K562 (cell line): ENCODE data around the gene CDHR1. TPM values are rescaled to one million over a fixed set of nuclear protein-coding genes. Genes with fewer than 3 reads are reported as not detected.

ENCODE experiments used
- ATAC-seq: fragments of 200-7000 bp; cut with Tn5 transposase; 3 replicates; pipeline ENCODE4 v1.9.1; 2020; ENCODE audit warnings: moderate library complexity
- BruUV-seq: library from RNA; stranded (reverse); fragments of 400-500 nt; replicated peaks from 2 replicates; lab custom pipeline; 2021; lab: Mats Ljungman, UMichigan
- CTCF ChIA-PET: fragments of 300-600 bp; formaldehyde crosslinking; extraction: SDS; loops from one replicate; lab custom pipeline; 2021; ENCODE audit warnings: low intra/inter-chr PET ratio; lab: Yijun Ruan, JAX
- POLR2A ChIA-PET: fragments of 300-600, 350-650 bp; sonication (Branson Sonifier 250); formaldehyde crosslinking; extraction: SDS; loops from one replicate; lab custom pipeline; 2021; ENCODE audit warnings: antibody characterized with exemption, inconsistent platforms; lab: Yijun Ruan, JAX
- DNase-seq, 4 experiments: peaks; one replicate each; pipeline versions ENCODE4 v3.0.0 to v3.0.0-alpha.2; 2011 to 2018; ENCODE audit warnings: low spot score in 3 of 4, mixed read lengths in 3 of 4; ENCODE audit errors: extremely low read depth in 1 of 4
- FAIRE-seq: peaks from 2 replicates; lab custom pipeline; 2011; peaks lifted over from hg19 to GRCh38; lab: Jason Lieb, UNC
- H2AFZ ChIP-seq: 2 replicates; pipeline ENCODE4 v1.6.0; 2011; ENCODE audit warnings: low read depth, low read length, control low read depth, inconsistent platforms
- H3K27ac ChIP-seq: fragments of 200-600 bp; 3 replicates; pipeline ENCODE4 v1.8.0; 2011; ENCODE audit warnings: low read depth, mild to moderate bottlenecking, control low read depth, inconsistent platforms, low read length, moderate library complexity, mixed read lengths; ENCODE audit errors: extremely low read depth
- H3K27me3 ChIP-seq, 2 experiments: fragments of 300-600 bp in 1 of 2; 2 replicates in 1 of 2; 3 replicates in 1 of 2; pipeline versions ENCODE4 v1.6.0 to v1.8.0; 2011; ENCODE audit warnings: inconsistent platforms in 2 of 2, low read length in 2 of 2, mild to moderate bottlenecking in 1 of 2, mixed read lengths in 1 of 2, moderate library complexity in 1 of 2; ENCODE audit not compliant: control insufficient read depth in 2 of 2, insufficient read depth in 2 of 2
- H3K36me3 ChIP-seq: fragments of 300-600 bp; 3 replicates; pipeline ENCODE4 v1.8.0; 2011; ENCODE audit warnings: mild to moderate bottlenecking, low read length, inconsistent platforms; ENCODE audit not compliant: control insufficient read depth, insufficient read depth
- H3K4me1 ChIP-seq, 2 experiments: fragments of 200-600 bp in 1 of 2; replicated peaks in 1 of 2; 2 replicates in 1 of 2; 3 replicates in 1 of 2; pipeline versions ENCODE4 v1.5.1 to v1.8.0; 2011; ENCODE audit warnings: inconsistent platforms in 2 of 2, low read length in 2 of 2, mild to moderate bottlenecking in 1 of 2, mixed read lengths in 1 of 2, moderate library complexity in 1 of 2; ENCODE audit not compliant: control insufficient read depth in 2 of 2, insufficient read depth in 2 of 2
- H3K4me2 ChIP-seq: 2 replicates; pipeline ENCODE4 v1.6.1; 2011; ENCODE audit warnings: low read length, control low read depth, inconsistent platforms, mixed read lengths; ENCODE audit not compliant: insufficient read depth
- H3K4me3 ChIP-seq: fragments of 200-600 bp; sonication (generic), shearing (Covaris generic); 2 replicates; pipeline ENCODE4 v1.5.1; 2016; ENCODE audit warnings: control low read depth, inconsistent platforms
- H3K79me2 ChIP-seq: fragments of 200-600 bp; 3 replicates; pipeline ENCODE4 v1.8.0; 2011; ENCODE audit warnings: low read length, inconsistent platforms; ENCODE audit not compliant: control insufficient read depth, insufficient read depth
- H3K9ac ChIP-seq, 2 experiments: 2 replicates each; pipeline versions ENCODE4 v1.6.0 to v1.6.1; 2011; ENCODE audit warnings: low read depth in 2 of 2, low read length in 2 of 2, control low read depth in 1 of 2, inconsistent platforms in 1 of 2, mild to moderate bottlenecking in 1 of 2, mixed read lengths in 1 of 2; ENCODE audit not compliant: insufficient read depth in 1 of 2
- H3K9me1 ChIP-seq: one replicate; pipeline ENCODE4 v1.6.0; 2011; ENCODE audit warnings: inconsistent platforms, mild to moderate bottlenecking, low read length, moderate library complexity; ENCODE audit not compliant: control insufficient read depth, insufficient read depth
- H3K9me3 ChIP-seq: replicated peaks from 2 replicates; pipeline ENCODE4 v1.5.1; 2011; ENCODE audit warnings: low read depth, low read length, inconsistent platforms; ENCODE audit not compliant: control insufficient read depth, insufficient read depth
- H4K20me1 ChIP-seq: replicated peaks from 2 replicates; pipeline ENCODE4 v1.6.1; 2011; ENCODE audit warnings: low read length, inconsistent platforms, mixed read lengths; ENCODE audit not compliant: control insufficient read depth, insufficient read depth
- ARNT ChIP-seq, 2 experiments: fragments of 450-650 bp; IDR thresholded peaks; 2 replicates each; pipeline ENCODE4 v1.6.1; 2016; ENCODE audit warnings: mild to moderate bottlenecking in 1 of 2
- COPS2 ChIP-seq: fragments of 450-650 bp; conservative IDR thresholded peaks from 2 replicates; pipeline ENCODE4 v1.6.1; 2016; ENCODE audit warnings: mild to moderate bottlenecking, moderate library complexity
- KAT2B ChIP-seq: IDR thresholded peaks from one replicate; pipeline ENCODE4 v1.6.1; 2012; ENCODE audit warnings: low read depth, mild to moderate bottlenecking, control low read depth, inconsistent platforms, low read length, moderate library complexity
- MBD2 ChIP-seq: sonication (generic); IDR thresholded peaks from 2 replicates; pipeline ENCODE4 v1.6.1; 2016; ENCODE audit warnings: low read depth, borderline replicate concordance
- MYC ChIP-seq, 2 experiments: fragments of 250-450 bp in 1 of 2; sonication (Bioruptor Pico) in 1 of 2; IDR thresholded peaks; 2 replicates each; pipeline versions ENCODE4 v1.5.1 to v1.6.1; 2012 to 2021; ENCODE audit warnings: low read depth in 2 of 2, borderline replicate concordance in 1 of 2, improper control_type of control experiment in 1 of 2, low read length in 1 of 2, mild to moderate bottlenecking in 1 of 2, moderate library complexity in 1 of 2
- NCOA4 ChIP-seq: fragments of 450-650 bp; IDR thresholded peaks from 2 replicates; pipeline ENCODE4 v1.6.1; 2018; ENCODE audit warnings: mild to moderate bottlenecking; ENCODE audit not compliant: partially characterized antibody
- NCOR1 ChIP-seq: fragments of 450-650 bp; IDR thresholded peaks from 2 replicates; pipeline ENCODE4 v1.6.1; 2016; ENCODE audit warnings: mild to moderate bottlenecking, moderate library complexity
- POU5F1 ChIP-seq: fragments of 150-350 bp; IDR thresholded peaks from 2 replicates; pipeline ENCODE4 v1.6.1; 2014; ENCODE audit warnings: borderline replicate concordance, low read length, low read depth, mild to moderate bottlenecking; ENCODE audit not compliant: partially characterized antibody
- RBM22 ChIP-seq: fragments of 200-400 bp; formaldehyde crosslinking; IDR thresholded peaks from 2 replicates; pipeline ENCODE4 v1.6.1; 2018; ENCODE audit warnings: low read length, low read depth; ENCODE audit not compliant: poor library complexity, severe bottlenecking
- STAT6 ChIP-seq: sonication (generic); formaldehyde crosslinking; IDR thresholded peaks from 2 replicates; pipeline ENCODE4 v1.8.1; 2023; ENCODE audit warnings: mild to moderate bottlenecking, missing genetic modification reagents
- U2AF2 ChIP-seq: fragments of 200-400 bp; formaldehyde crosslinking; optimal IDR thresholded peaks from 2 replicates; pipeline ENCODE3; 2017; ENCODE audit warnings: low read depth, mild to moderate bottlenecking, low read length
- ZNF197 ChIP-seq: fragments of 200-800 bp; sonication (Bioruptor generic); IDR thresholded peaks from 2 replicates; pipeline ENCODE4 v1.6.1; 2016; ENCODE audit warnings: low read depth, missing genetic modification characterization, missing compliant biosample characterization
- ZNF324 ChIP-seq: fragments of 250-450 bp; sonication (Bioruptor Pico); IDR thresholded peaks from 2 replicates; pipeline ENCODE4 v1.4.0; 2020; ENCODE audit warnings: mild to moderate bottlenecking
- WGBS: fragments of 100-300 bp; shearing (Covaris generic); methylation state at CpG from one replicate; pipeline ENCODE4 v1.1.6; 2016; ENCODE audit warnings: low coverage, mixed read lengths; ENCODE audit not compliant: insufficient coverage; ENCODE audit errors: missing lambda C conversion rate; 5-methylcytosine and 5-hydroxymethylcytosine counted together
- in situ Hi-C: fragments of 300-500 bp; cut with MboI; formaldehyde crosslinking; loops from 4 replicates; pipeline ENCODE4 v1.15.0; 2018; ENCODE audit warnings: inconsistent platforms, mixed read lengths
- intact Hi-C: fragments of 100-400 bp; cut with micrococcal nuclease; formaldehyde crosslinking; loops from 2 replicates; pipeline ENCODE4 v1.14.2; 2022
- polyA plus RNA-seq, 8 experiments: library from polyadenylated mRNA; depleted of rRNA in 4 of 8; stranded (reverse) in 5 of 8; unstranded in 3 of 8; fragments of >200 nt; fragmentation: Nextera tagmentation in 2 of 8; fragmentation: Illumina TruSeq in 1 of 8; extraction: Ambion mirVana in 2 of 8; extraction: Trizol in 1 of 8; gene quantifications; 2 replicates each; pipeline versions ENCODE4 v1.2.1 to v1.2.3, GENCODE V29; 2011 to 2014; ENCODE audit warnings: inconsistent platforms in 1 of 8, missing spikeins in 1 of 8
- total RNA-seq, 7 experiments: library from RNA; depleted of rRNA in 6 of 7; stranded (reverse); fragments of >200 nt in 6 of 7; fragmentation: Illumina TruSeq in 2 of 7; extraction: Trizol in 2 of 7; gene quantifications; 2 replicates each; pipeline versions ENCODE4 v1.2.1 to v1.2.3, GENCODE V29; 2011 to 2021; ENCODE audit warnings: low replicate concordance in 1 of 7
- TF ChIP-seq, protein P1 (sequence below): sonication (generic); formaldehyde crosslinking; IDR thresholded peaks from 2 replicates; pipeline ENCODE4 v1.8.0; 2022; ENCODE audit warnings: mild to moderate bottlenecking, missing genetic modification reagents
- TF ChIP-seq, protein P2 (sequence below): fragments of 450-650 bp; formaldehyde crosslinking; IDR thresholded peaks from 2 replicates; pipeline ENCODE4 v1.4.0; 2020; ENCODE audit warnings: mild to moderate bottlenecking, mixed read lengths

The CDHR1 gene
- total and polyA plus RNA-seq, 9 of the 15 experiments (the other 6 are each of a cell fraction or from before 2014, with no cell fraction given) = 0.03 to 0.99 (median 0.20) TPM

GRCh38 chr10:84238909-84239308 lies 44.6 kb downstream of the CDHR1 start (continued):
- TF ChIP-seq POU5F1 = no peak
- TF ChIP-seq ZNF324 (CRISPR knock-in tag) = no peak
- TF ChIP-seq ARNT (IDR thresholded peaks at IDR 0.05) = no peak
- TF ChIP-seq NCOR1 = no peak
- no peak for TF ChIP-seq RBM22
- TF ChIP-seq MYC (IDR thresholded peaks at IDR 0.05; ENCODE audit: low read depth, low read length) = no peak
- no peak for TF ChIP-seq MYC (CRISPR knock-in tag; IDR thresholded peaks at IDR 0.05; ENCODE audit: borderline replicate concordance, low read depth)
- no peak for TF ChIP-seq KAT2B

DNA sequence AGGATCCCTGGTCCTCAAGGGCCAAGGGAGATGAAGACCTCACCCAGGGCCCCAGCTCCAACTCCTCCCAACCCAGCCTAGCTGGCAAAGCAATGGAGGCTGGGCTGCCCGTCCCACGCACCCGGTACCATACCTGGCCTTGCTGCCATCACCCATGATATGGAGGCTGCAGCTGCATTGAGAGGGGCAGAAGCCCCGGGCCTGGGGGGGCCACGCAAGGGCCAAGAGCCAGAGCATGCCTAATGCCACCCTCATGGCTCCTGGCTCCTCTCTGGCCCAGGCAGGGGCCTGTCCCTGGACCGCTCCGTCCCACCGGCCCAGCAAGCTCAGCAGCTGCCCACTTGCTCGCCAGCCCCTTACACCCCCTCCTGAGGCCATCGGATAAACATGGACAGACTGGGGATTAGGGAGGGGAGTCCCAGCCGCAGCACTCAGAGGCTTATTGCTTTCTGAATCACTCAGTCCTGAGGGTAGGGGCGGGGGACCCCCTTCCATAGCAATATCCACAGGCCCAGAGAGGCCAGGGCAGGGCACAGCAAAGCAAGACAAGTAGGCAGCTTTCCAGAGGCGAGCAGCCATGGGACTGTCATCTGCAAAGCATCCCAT lies 47.0 kb downstream of the CDHR1 start, which contains the start of gene LRIT1:
Gene LRIT1, minus strand, starts transcription at position 362 of the 606 bp plus-strand sequence. Its CDS starts 107 bp downstream, at position 255.
- Histone ChIP-seq H3K4me1 (peaks cover 0 to 7% of the 10 kb centered on the region in 2 experiments; a peak in 2 of 5 replicates), H3K27me3 (peaks cover 25 to 79% of the 10 kb centered on the region in 2 experiments; a peak in 4 of 5 replicates), H3K36me3 (no peaks in the 10 kb centered on the region), H3K9me3 (no peaks in the 10 kb centered on the region), H3K9ac (no peak within 1 kb of the TSS), H2AFZ (no peak within 1 kb of the TSS), H3K4me3 (no peak within 1 kb of the TSS), H3K79me2 (no peaks in the 10 kb centered on the region), H4K20me1 (no peaks in the 10 kb centered on the region), H3K4me2 (no peak within 1 kb of the TSS), H3K27ac (no peak within 1 kb of the TSS), H3K9me1 (no peaks in the 10 kb centered on the region)
- ChIA-PET POLR2A (interaction anchor here (0.6 to 2.1 kb wide), 3 partner anchors 13 to 1681 kb away, joined by 3 to 5 read pairs (median 3); no protein-coding TSS in a partner anchor), CTCF (no interaction called here)
- intact Hi-C loops = no loop called here
- FAIRE-seq (no peak), DNase-seq (no peak), ATAC-seq (no peak)
- BruUV-seq = no TSS peak
- 0% methylated on average over 13 of the region's 13 CpGs for WGBS
- TF ChIP-seq COPS2 (no peak), MBD2 (no peak), STAT6 (CRISPR knock-in tag) (no peak), NCOA4 (no peak), ZNF197 (CRISPR knock-in tag) (no peak), U2AF2 (no peak)
- TF ChIP-seq, protein P1, sequence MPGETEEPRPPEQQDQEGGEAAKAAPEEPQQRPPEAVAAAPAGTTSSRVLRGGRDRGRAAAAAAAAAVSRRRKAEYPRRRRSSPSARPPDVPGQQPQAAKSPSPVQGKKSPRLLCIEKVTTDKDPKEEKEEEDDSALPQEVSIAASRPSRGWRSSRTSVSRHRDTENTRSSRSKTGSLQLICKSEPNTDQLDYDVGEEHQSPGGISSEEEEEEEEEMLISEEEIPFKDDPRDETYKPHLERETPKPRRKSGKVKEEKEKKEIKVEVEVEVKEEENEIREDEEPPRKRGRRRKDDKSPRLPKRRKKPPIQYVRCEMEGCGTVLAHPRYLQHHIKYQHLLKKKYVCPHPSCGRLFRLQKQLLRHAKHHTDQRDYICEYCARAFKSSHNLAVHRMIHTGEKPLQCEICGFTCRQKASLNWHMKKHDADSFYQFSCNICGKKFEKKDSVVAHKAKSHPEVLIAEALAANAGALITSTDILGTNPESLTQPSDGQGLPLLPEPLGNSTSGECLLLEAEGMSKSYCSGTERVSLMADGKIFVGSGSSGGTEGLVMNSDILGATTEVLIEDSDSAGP (CRISPR knock-in tag) = no peak
- TF ChIP-seq, protein P2, sequence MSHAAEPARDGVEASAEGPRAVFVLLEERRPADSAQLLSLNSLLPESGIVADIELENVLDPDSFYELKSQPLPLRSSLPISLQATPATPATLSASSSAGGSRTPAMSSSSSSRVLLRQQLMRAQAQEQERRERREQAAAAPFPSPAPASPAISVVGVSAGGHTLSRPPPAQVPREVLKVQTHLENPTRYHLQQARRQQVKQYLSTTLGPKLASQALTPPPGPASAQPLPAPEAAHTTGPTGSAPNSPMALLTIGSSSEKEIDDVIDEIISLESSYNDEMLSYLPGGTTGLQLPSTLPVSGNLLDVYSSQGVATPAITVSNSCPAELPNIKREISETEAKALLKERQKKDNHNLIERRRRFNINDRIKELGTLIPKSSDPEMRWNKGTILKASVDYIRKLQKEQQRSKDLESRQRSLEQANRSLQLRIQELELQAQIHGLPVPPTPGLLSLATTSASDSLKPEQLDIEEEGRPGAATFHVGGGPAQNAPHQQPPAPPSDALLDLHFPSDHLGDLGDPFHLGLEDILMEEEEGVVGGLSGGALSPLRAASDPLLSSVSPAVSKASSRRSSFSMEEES = no peak
- in situ Hi-C loops = no loop called here
